HG02885 (cell line): ENCODE data around the gene ZNF808.
"Not testable (repeated sequence)": the region's sequence is repeated elsewhere in the genome, so short reads cannot be mapped to it uniquely, and the experiment has no call there.

ENCODE experiments used
- ATAC-seq: cut with Tn5 transposase; IDR thresholded peaks from one replicate; pipeline ENCODE4 v1.9.1; 2021; ENCODE audit warnings: mild to moderate bottlenecking; ENCODE audit not compliant: unreplicated experiment, poor library complexity

The ZNF808 gene

GRCh38 chr19:52535385-52535770 lies 7.9 kb downstream of the ZNF808 start:
- peak; percentile 9 for ATAC-seq

GRCh38 chr19:52535771-52536447 lies 8.4 kb downstream of the ZNF808 start:
- ATAC-seq, result peak; percentile 86

GRCh38 chr19:52536448-52536800 lies 9.0 kb downstream of the ZNF808 start:
- peak; percentile 24 for ATAC-seq

- ATAC-seq, result not testable (repeated sequence)
These were observed 11.3 kb downstream of the ZNF808 start for GRCh38 chr19:52538815-52539214.

- not testable (repeated sequence) for ATAC-seq
These were observed 13.7 kb downstream of the ZNF808 start for GRCh38 chr19:52541176-52541575.

- no peak for ATAC-seq
These were observed 14.1 kb downstream of the ZNF808 start for GRCh38 chr19:52541608-52542007.

GRCh38 chr19:52542541-52542940 lies 15.1 kb downstream of the ZNF808 start:
- ATAC-seq, result not testable (repeated sequence)

- ATAC-seq, result no peak
These were observed 15.7 kb downstream of the ZNF808 start for GRCh38 chr19:52542984-52543664.

- ATAC-seq, result no peak
These were observed 26.9 kb downstream of the ZNF808 start for GRCh38 chr19:52554216-52554971.

GRCh38 chr19:52557231-52557995 lies 29.9 kb downstream of the ZNF808 start:
- ATAC-seq, result no peak

- ATAC-seq, result not testable (repeated sequence)
These were observed 31.4 kb downstream of the ZNF808 start for GRCh38 chr19:52558732-52559445.

GRCh38 chr19:52561611-52562010 lies 34.1 kb downstream of the ZNF808 start:
- not testable (repeated sequence) for ATAC-seq

GRCh38 chr19:52566121-52566520 lies 38.7 kb downstream of the ZNF808 start:
- no peak for ATAC-seq

- ATAC-seq, result no peak
These were observed 39.1 kb downstream of the ZNF808 start for GRCh38 chr19:52566588-52566987.

GRCh38 chr19:52567921-52568320 lies 40.5 kb downstream of the ZNF808 start:
- no peak for ATAC-seq

- not testable (repeated sequence) for ATAC-seq
These were observed 42.2 kb downstream of the ZNF808 start for GRCh38 chr19:52569638-52569999.

- ATAC-seq, result peak; percentile 80
These were observed 42.8 kb downstream of the ZNF808 start, which contains the start of gene ZNF701 for GRCh38 chr19:52570000-52570861. Gene ZNF701, plus strand, starts transcription at chr19:52570287. Its CDS starts 3,861 bp downstream, at chr19:52574148.

- ATAC-seq, result no peak
These were observed 57.4 kb downstream of the ZNF808 start for GRCh38 chr19:52584736-52585440.
